GM19099 (cell line): ENCODE measurements around the gene TBC1D21.

Source experiments
- POLR2A ChIP-seq: IDR thresholded peaks from 3 replicates; pipeline ENCODE4 v1.6.1; 2011; ENCODE audit warnings: low read depth; ENCODE audit not compliant: insufficient read length; ENCODE audit errors: extremely low read depth

TBC1D21 gene

GRCh38 chr15:73854265-73854664 lies 19.1 kb upstream of the TBC1D21 start:
- no peak for TF ChIP-seq POLR2A

- no peak for TF ChIP-seq POLR2A
Observed at GRCh38 chr15:73856458-73857192, 16.7 kb upstream of the TBC1D21 start.

- no peak for TF ChIP-seq POLR2A
Observed at GRCh38 chr15:73857193-73857920, 16.0 kb upstream of the TBC1D21 start.

DNA sequence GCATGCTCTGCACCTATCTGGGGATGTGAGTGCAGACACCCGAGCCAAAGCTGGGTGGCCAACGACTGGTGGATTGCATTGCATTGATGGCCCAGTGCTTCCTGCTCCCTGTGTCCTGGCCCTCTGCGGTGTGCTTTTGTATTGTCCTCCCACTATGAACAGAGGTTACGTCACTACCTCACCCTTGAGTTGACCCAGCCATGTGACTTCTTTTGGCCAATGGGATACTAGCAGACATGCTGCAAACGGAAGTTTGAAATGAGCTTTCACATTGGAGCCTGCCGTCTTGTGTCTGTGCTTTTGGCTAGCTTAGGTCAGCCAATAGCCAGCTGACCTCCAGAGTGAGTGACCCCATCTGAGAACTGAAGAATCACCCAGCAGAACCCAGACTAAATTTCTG lies 15.3 kb upstream of the TBC1D21 start:
- TF ChIP-seq POLR2A, result no peak

DNA sequence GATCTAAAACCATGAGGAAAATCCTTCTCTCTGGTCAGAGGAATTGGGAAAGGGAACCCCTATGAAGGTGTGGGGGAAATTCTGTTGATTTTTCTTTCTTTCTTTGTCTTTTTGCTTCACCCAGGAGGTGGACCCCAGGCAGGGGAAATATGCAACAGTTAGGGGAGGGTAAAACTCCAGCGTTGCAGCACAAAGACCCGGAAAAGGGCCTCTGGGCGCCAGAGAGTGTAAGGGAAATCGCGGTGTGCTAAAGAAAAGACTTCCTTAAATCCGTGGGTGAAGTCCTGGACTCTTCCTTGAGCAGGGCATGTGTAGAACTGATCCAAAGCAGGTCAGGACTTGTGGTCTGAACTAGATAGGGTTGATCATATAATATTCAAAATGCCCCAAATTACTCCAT lies 11.1 kb upstream of the TBC1D21 start:
- no peak for TF ChIP-seq POLR2A

DNA sequence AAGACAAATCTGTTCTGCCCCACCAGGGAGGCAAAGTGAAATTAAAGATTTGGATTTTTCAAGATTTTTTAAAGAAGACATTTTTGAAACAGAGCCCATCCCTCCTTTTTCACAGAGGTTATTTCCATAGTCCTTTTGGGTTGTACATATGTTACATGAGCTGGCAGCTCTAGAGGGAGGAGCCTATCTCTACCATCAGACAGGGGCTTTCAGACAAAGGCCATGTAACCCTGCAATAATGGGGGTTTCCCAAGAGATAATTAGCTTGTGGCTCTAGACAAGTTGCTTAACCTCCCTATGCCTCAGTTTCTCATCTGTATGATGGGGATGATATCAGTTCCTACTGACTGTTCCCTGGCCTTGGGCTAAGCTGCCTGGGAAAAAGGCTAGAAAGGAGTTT lies 8.0 kb upstream of the TBC1D21 start:
- TF ChIP-seq POLR2A, result no peak

DNA sequence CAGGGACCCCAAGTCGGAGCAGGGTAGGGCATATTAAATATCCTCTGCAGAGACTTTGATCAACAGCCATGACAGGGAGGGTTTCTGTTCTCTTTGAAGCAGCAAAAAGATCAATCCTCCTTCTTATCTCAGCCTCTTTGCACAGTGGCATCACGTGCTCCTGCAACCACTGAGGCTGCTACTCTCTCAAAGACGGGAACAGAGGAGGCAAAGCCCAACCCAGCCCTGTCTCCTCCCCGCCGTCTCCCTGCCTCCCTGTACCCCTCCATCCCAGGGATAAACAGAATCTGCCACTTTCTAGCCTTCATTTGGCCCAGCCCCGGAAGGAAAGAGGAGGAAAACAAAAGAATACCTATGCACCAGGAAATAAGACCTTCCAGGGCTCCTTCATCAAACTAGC lies 7.5 kb upstream of the TBC1D21 start:
- TF ChIP-seq POLR2A, result no peak

- TF ChIP-seq POLR2A, result no peak
Observed at GRCh38 chr15:73866481-73866880, 6.9 kb upstream of the TBC1D21 start.

DNA sequence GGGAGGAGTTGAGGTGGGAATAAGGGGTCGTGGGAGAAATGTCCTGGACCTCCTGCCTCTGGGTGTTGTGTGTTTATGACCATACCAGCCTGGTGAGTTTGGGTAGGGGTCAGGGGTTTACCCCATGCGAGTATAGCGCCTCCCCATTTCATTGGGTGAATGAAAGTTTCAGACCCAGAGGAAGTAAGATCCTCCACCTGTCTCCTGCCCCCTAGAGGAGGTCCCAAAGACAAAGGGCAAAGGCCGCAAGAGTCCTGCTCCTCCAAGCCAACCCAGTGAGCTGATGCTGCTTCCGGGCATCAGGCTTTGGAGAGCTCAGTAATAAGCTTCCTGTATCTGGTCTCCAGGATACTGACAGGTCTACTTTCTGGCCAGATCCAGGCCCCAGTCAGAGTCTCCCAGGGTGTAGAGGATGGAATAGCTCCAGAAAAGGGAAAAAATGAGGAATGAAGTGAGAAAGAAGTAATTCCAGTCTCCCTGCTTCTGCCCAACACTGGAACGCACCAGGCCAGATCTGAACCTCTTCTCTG lies 6.4 kb upstream of the TBC1D21 start:
- TF ChIP-seq POLR2A, result no peak

DNA sequence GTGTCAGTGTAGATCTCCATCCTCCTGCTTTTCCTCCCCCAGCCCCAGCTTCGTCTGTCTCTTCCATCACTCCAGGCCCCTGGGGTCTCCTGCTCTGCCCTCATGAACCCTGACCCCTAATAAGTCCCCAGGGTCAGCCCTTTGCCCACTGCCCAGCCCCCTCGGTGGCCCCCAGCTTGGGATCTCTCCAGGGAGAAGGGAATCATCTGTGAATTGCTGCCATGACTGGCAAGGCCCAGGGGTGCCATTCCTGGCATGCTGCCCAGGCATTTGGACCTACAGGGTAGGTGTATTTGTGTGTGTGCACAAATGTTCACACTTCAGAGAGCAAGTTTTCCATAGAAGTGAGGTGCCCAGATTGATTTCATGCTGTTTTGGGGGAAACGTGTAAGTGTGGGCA lies 5.9 kb upstream of the TBC1D21 start:
- TF ChIP-seq POLR2A, result no peak

DNA sequence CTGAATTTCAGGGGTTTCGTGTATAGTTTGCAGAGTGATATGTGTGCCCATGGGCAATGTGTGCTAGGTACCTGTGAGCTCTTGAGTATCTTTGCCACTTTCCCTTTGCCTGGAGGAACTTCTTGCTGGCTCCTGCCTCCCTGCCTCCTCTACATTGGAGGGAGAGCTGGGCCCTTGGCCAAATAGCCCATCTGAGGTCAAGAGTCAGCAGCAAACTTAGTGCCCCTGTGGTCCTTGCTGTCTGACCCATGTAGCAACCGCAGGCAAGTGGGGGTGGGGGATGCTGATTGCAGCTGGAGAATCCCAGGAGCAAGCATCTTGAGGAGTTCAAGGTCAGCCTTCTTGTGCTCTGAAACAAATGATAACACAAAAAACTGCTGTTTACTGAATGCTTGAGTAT lies 5.4 kb upstream of the TBC1D21 start:
- TF ChIP-seq POLR2A, result no peak

DNA sequence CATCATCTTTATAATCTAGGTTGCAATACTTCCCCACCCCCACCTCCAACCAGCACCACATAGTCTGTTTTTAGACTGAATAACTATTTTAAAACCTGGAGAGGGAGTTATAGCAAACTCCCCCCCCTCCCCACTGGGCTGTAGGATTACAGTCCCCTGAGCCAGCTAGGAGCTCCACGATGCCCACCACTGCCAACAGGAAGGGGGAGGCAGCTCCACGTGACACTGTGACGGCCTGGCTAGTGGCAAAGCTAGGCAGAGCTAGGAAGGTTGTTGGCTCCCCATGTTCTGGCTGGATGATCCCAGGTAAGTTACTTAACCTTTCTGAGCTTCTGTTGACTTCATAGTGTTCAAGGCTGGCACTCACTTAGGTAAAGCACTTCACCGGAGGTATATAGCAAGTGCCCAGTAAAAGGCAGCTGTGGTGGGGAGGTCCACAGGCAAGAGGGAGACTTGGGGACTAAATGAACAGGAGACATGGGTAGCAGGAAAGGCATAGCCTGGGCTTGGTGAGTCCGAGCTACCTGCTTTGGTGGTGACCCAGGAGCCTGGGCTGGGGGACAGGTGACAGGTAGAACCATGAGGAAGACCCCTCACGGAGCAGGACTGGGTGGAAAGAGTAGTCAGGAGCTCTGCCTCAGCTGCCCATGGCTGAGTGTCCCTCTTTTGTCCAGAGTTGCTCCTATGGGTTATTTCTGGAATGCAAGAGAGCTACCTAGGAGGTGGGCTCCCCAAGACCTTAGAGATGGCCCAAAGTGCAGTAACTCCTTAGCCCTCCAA lies 4.0 kb upstream of the TBC1D21 start:
- TF ChIP-seq POLR2A, result no peak

DNA sequence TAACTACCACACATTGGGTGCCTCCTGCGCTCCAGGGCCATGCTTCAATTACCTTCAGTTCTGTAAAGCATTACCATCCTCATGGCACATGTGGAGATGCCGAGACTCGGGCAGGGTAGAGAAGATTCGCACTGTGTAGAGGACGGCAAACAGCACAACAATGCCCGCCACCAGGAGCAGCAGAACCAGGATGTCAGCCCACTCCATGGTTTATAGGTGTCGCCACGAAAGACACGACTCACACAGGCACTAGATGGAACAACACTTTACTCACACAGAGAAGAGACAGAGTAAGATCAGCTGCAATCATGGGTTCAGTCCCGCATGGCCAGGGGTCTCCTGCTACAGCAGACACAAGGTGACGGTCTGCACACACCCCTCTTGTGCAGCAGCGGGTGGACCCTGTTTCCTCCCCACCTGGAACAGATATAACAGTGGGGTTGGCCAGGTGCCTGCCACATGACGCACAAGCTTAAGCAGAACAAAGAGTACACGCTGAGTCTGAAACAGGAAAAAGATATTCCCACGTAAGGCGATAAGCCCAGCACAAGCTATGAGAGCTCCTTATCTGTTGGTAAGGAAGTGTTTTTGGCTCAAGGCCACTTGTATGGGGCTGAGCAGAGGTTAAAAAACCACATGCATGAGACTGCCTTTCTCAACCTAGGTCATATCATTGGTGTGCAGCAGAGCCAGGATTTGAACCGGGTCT lies 2.5 kb upstream of the TBC1D21 start:
- TF ChIP-seq POLR2A, result no peak

- TF ChIP-seq POLR2A, result no peak
Observed at GRCh38 chr15:73872346-73872745, 1.0 kb upstream of the TBC1D21 start.
